ENCODE measurements around the gene TMCO2.

The TMCO2 gene

GRCh38 chr1:40300651-40301050 lies 52.9 kb downstream of the TMCO2 start:
- Mint-ChIP-seq H3K4me1 (ENCODE audit: low read depth in 2 of 2) (no peaks in the 10 kb centered on the region), H3K27me3 (no peaks in the 10 kb centered on the region), H3K9me3 (no peaks in the 10 kb centered on the region), H3K27ac (no peak overlapping the region), H3K36me3 (ENCODE audit: insufficient read depth) (no peaks in the 10 kb centered on the region), H3K4me3 (no peak overlapping the region)
- ATAC-seq (replicated peaks) = no peak
- no peak for DNase-seq

DNA sequence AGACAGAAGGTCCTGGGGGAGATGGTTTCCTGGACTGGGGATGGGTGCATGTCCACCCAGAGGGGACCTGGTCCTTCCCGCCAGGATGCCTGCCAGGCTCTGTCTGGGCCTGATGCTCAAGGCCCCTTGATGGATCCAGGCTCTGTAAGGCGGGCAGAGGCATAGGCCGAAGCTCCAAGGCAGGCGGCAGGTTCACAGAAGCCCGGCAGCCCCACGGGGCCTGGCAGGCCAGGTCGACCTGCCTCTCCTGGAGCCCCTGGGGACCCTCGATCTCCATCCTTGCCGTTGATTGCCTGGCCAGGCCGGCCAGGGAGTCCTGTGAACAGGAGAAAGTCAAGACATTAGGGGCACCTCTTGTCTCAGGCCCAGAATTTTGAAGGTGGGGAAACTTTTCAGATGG lies 53.3 kb downstream of the TMCO2 start:
- H3K9me3 Mint-ChIP-seq = no peaks in the 10 kb centered on the region
- no peak overlapping the region for H3K27ac Mint-ChIP-seq
- no peaks in the 10 kb centered on the region for H3K36me3 Mint-ChIP-seq (ENCODE audit: insufficient read depth)
- ATAC-seq (replicated peaks) = no peak
- no peaks in the 10 kb centered on the region for H3K4me1 Mint-ChIP-seq (ENCODE audit: low read depth in 2 of 2)
- no peak overlapping the region for H3K4me3 Mint-ChIP-seq
- DNase-seq = no peak
- H3K27me3 Mint-ChIP-seq = no peaks in the 10 kb centered on the region

Measured in effector memory CD8-positive, alpha-beta T cell (primary cell).